H1 (cell line): ENCODE measurements around the gene CLIC1. TPM values are rescaled to one million over a fixed set of nuclear protein-coding genes. Genes with fewer than 3 reads are reported as not detected.

Experiments
- CTCF ChIA-PET: fragments of 300-600 bp; sonication (Branson Sonifier 250); formaldehyde crosslinking; loops from one replicate; lab custom pipeline; 2021; ENCODE audit not compliant: partially characterized antibody; lab: Charles Lee
- POLR2A ChIA-PET: fragments of 300-600 bp; sonication (Branson Sonifier 250); formaldehyde crosslinking; loops from one replicate; lab custom pipeline; 2021; ENCODE audit warnings: inconsistent platforms; ENCODE audit not compliant: partially characterized antibody; lab: Charles Lee
- DNase-seq, 2 experiments: peaks; one replicate each; pipeline versions ENCODE4 v3.0.0 to v3.0.0-alpha.2; 2010 to 2022; ENCODE audit warnings: low spot score in 2 of 2, low read depth in 1 of 2, mixed read lengths in 1 of 2
- FAIRE-seq: peaks from 2 replicates; lab custom pipeline; 2011; peaks lifted over from hg19 to GRCh38; lab: Jason Lieb, UNC
- H2AFZ ChIP-seq: 2 replicates; pipeline ENCODE4 v1.8.1; 2012; ENCODE audit warnings: low read length, inconsistent platforms
- H2AK5ac ChIP-seq: 2 replicates; pipeline ENCODE4 v1.6.1; 2013; ENCODE audit warnings: low read depth, low read length
- H2BK120ac ChIP-seq: replicated peaks from 2 replicates; pipeline ENCODE3; 2013; ENCODE audit warnings: low read depth, low read length, inconsistent platforms
- H2BK12ac ChIP-seq: 2 replicates; pipeline ENCODE4 v1.6.1; 2013; ENCODE audit warnings: low read depth, low read length
- H2BK15ac ChIP-seq: 2 replicates; pipeline ENCODE4 v1.6.1; 2013; ENCODE audit warnings: low read length
- H2BK20ac ChIP-seq: 2 replicates; pipeline ENCODE4 v1.6.1; 2013; ENCODE audit warnings: low read length
- H2BK5ac ChIP-seq: 2 replicates; pipeline ENCODE4 v1.6.1; 2013; ENCODE audit warnings: low read depth, low read length
- H3K14ac ChIP-seq: 2 replicates; pipeline ENCODE4 v1.6.1; 2013; ENCODE audit warnings: inconsistent platforms; ENCODE audit not compliant: insufficient read length
- H3K18ac ChIP-seq: 2 replicates; pipeline ENCODE4 v1.6.1; 2013; ENCODE audit warnings: low read length; ENCODE audit errors: extremely low read depth
- H3K23ac ChIP-seq: 2 replicates; pipeline ENCODE4 v1.6.1; 2013; ENCODE audit warnings: inconsistent platforms; ENCODE audit not compliant: insufficient read length
- H3K23me2 ChIP-seq: 2 replicates; pipeline ENCODE4 v1.6.1; 2013; ENCODE audit warnings: low read depth, low read length
- H3K27ac ChIP-seq: 2 replicates; pipeline ENCODE4 v1.6.1; 2011; ENCODE audit warnings: low read depth, low read length, inconsistent platforms
- H3K27me3 ChIP-seq, 4 experiments: replicated peaks in 1 of 4; 1 replicate in 1 of 4; 2 replicates in 3 of 4; pipeline versions ENCODE4 v1.6.1 to v1.8.1; 2011 to 2013; ENCODE audit warnings: low read length in 3 of 4, mild to moderate bottlenecking in 3 of 4, inconsistent platforms in 2 of 4, mixed read lengths in 2 of 4, moderate library complexity in 1 of 4; ENCODE audit not compliant: control insufficient read depth in 3 of 4, insufficient read depth in 3 of 4; ENCODE audit errors: extremely low read depth in 1 of 4
- H3K36me3 ChIP-seq, 4 experiments: 2 replicates each; pipeline versions ENCODE4 v1.6.1 to v1.8.1; 2011 to 2013; ENCODE audit warnings: mild to moderate bottlenecking in 4 of 4, low read length in 3 of 4, moderate library complexity in 2 of 4, control low read depth in 1 of 4, inconsistent platforms in 1 of 4; ENCODE audit not compliant: insufficient read depth in 4 of 4, control insufficient read depth in 2 of 4
- H3K4ac ChIP-seq: replicated peaks from 2 replicates; pipeline ENCODE3; 2013; ENCODE audit warnings: low read length, low read depth, mixed read lengths, inconsistent platforms; ENCODE audit not compliant: insufficient read length
- H3K4me1 ChIP-seq, 4 experiments: replicated peaks in 1 of 4; 1 replicate in 1 of 4; 2 replicates in 3 of 4; pipeline versions ENCODE4 v1.6.1 to v1.8.1; 2011 to 2013; ENCODE audit warnings: low read length in 3 of 4, inconsistent platforms in 2 of 4, mixed read lengths in 1 of 4; ENCODE audit not compliant: insufficient read depth in 4 of 4, control insufficient read depth in 3 of 4
- H3K4me2 ChIP-seq, 2 experiments: 2 replicates each; pipeline versions ENCODE4 v1.6.1 to v1.8.1; 2011 to 2013; ENCODE audit warnings: low read depth in 2 of 2, low read length in 2 of 2, control low read depth in 1 of 2, inconsistent platforms in 1 of 2, mild to moderate bottlenecking in 1 of 2; ENCODE audit not compliant: insufficient read depth in 1 of 2
- H3K4me3 ChIP-seq, 4 experiments: fragments of 200-600, 300-600 bp in 1 of 4; sonication (generic), shearing (Covaris generic), sonication (Bioruptor Twin) in 1 of 4; 2 replicates each; pipeline versions ENCODE4 v1.5.1 to v1.8.1; 2011 to 2016; ENCODE audit warnings: low read length in 4 of 4, low read depth in 3 of 4, control low read depth in 2 of 4, inconsistent platforms in 2 of 4, mild to moderate bottlenecking in 2 of 4, mixed read lengths in 1 of 4, moderate library complexity in 1 of 4; ENCODE audit not compliant: insufficient read depth in 2 of 4; ENCODE audit errors: extremely low read depth in 1 of 4
- H3K56ac ChIP-seq: replicated peaks from 2 replicates; pipeline ENCODE3; 2013; ENCODE audit warnings: low read depth, mild to moderate bottlenecking, mixed read lengths, low read length, inconsistent platforms; ENCODE audit not compliant: insufficient read length
- H3K79me1 ChIP-seq: 2 replicates; pipeline ENCODE4 v1.6.1; 2013; ENCODE audit warnings: low read depth, low read length, control low read depth
- H3K79me2 ChIP-seq, 2 experiments: 2 replicates each; pipeline versions ENCODE4 v1.6.1 to v1.8.1; 2012 to 2013; ENCODE audit warnings: low read length in 2 of 2, mild to moderate bottlenecking in 2 of 2, inconsistent platforms in 1 of 2; ENCODE audit not compliant: insufficient read depth in 2 of 2, control insufficient read depth in 1 of 2
- H3K9ac ChIP-seq, 4 experiments: replicated peaks in 1 of 4; 1 replicate in 1 of 4; 2 replicates in 3 of 4; pipeline versions ENCODE4 v1.6.1 to v1.8.1; 2011 to 2013; ENCODE audit warnings: low read depth in 3 of 4, low read length in 3 of 4, control low read depth in 2 of 4, mild to moderate bottlenecking in 2 of 4, moderate library complexity in 2 of 4, inconsistent platforms in 1 of 4; ENCODE audit errors: extremely low read depth in 1 of 4
- H3K9me3 ChIP-seq, 2 experiments: 2 replicates each; pipeline versions ENCODE4 v1.6.1 to v1.8.1; 2012 to 2013; ENCODE audit warnings: mild to moderate bottlenecking in 2 of 2, moderate library complexity in 2 of 2, control low read depth in 1 of 2, inconsistent platforms in 1 of 2, low read depth in 1 of 2, low read length in 1 of 2, mixed read lengths in 1 of 2; ENCODE audit not compliant: insufficient read depth in 2 of 2
- H4K20me1 ChIP-seq, 2 experiments: replicated peaks in 1 of 2; 2 replicates each; pipeline versions ENCODE3 to v1.8.1; 2011 to 2013; ENCODE audit warnings: inconsistent platforms in 2 of 2, low read length in 2 of 2, mild to moderate bottlenecking in 1 of 2; ENCODE audit not compliant: insufficient read depth in 2 of 2, control insufficient read depth in 1 of 2
- H4K5ac ChIP-seq: 2 replicates; pipeline ENCODE4 v1.6.1; 2013; ENCODE audit warnings: low read length, low read depth, mixed read lengths, inconsistent platforms; ENCODE audit not compliant: insufficient read length
- H4K8ac ChIP-seq: 2 replicates; pipeline ENCODE4 v1.8.0; 2013; ENCODE audit warnings: mild to moderate bottlenecking, moderate library complexity, low read length, inconsistent platforms; ENCODE audit not compliant: insufficient read depth; ENCODE audit errors: extremely low read depth
- H4K91ac ChIP-seq: replicated peaks from 2 replicates; pipeline ENCODE3; 2013; ENCODE audit warnings: low read length, mixed read lengths, inconsistent platforms; ENCODE audit not compliant: insufficient read length
- BACH1 ChIP-seq: IDR thresholded peaks from 2 replicates; pipeline ENCODE4 v1.6.1; 2012; ENCODE audit warnings: low read length, improper control_type of control experiment
- CEBPB ChIP-seq: IDR thresholded peaks from 2 replicates; pipeline ENCODE4 v1.6.1; 2012; ENCODE audit warnings: low read depth, low read length
- EGR1 ChIP-seq: IDR thresholded peaks from 2 replicates; pipeline ENCODE4 v1.6.1; 2011; ENCODE audit warnings: low read depth, low read length, borderline replicate concordance
- EP300 ChIP-seq, 2 experiments: IDR thresholded peaks; 1 replicate in 1 of 2; 2 replicates in 1 of 2; pipeline ENCODE4 v1.6.1; 2011 to 2012; ENCODE audit warnings: low read depth in 2 of 2, low read length in 2 of 2, mild to moderate bottlenecking in 2 of 2, borderline replicate concordance in 1 of 2, inconsistent platforms in 1 of 2, moderate library complexity in 1 of 2
- EZH2 ChIP-seq: fragments of 200-600 bp; sonication (generic); IDR thresholded peaks from 2 replicates; pipeline ENCODE4 v1.7.1; 2012; ENCODE audit warnings: low read depth, mild to moderate bottlenecking, moderate library complexity, low read length, inconsistent platforms; ENCODE audit not compliant: severe bottlenecking
- FOSL1 ChIP-seq: IDR thresholded peaks from 2 replicates; pipeline ENCODE4 v1.6.1; 2011; ENCODE audit warnings: mild to moderate bottlenecking, low read depth, low read length, moderate library complexity; ENCODE audit not compliant: insufficient read depth
- JUND ChIP-seq: IDR thresholded peaks from 2 replicates; pipeline ENCODE4 v1.6.1; 2011; ENCODE audit warnings: mild to moderate bottlenecking, improper control_type of control experiment, low read length
- KDM4A ChIP-seq: IDR thresholded peaks from one replicate; pipeline ENCODE4 v1.7.1; 2012; ENCODE audit warnings: low read depth, mild to moderate bottlenecking, moderate library complexity, low read length, inconsistent platforms; ENCODE audit not compliant: severe bottlenecking
- NRF1 ChIP-seq: IDR thresholded peaks from 2 replicates; pipeline ENCODE4 v1.6.1; 2011; ENCODE audit warnings: mild to moderate bottlenecking, low read depth, low read length, improper control_type of control experiment
- POLR2AphosphoS5 ChIP-seq: IDR thresholded peaks from 2 replicates; pipeline ENCODE4 v1.6.1; 2011; ENCODE audit warnings: low read depth, low read length
- RAD21 ChIP-seq, 2 experiments: IDR thresholded peaks in 1 of 2; conservative IDR thresholded peaks in 1 of 2; 2 replicates each; pipeline ENCODE4 v1.6.1; 2011; ENCODE audit warnings: low read depth in 2 of 2, low read length in 2 of 2, improper control_type of control experiment in 1 of 2, inconsistent platforms in 1 of 2, mild to moderate bottlenecking in 1 of 2, moderate library complexity in 1 of 2
- SP2 ChIP-seq: IDR thresholded peaks from 2 replicates; pipeline ENCODE4 v1.6.1; 2012; ENCODE audit warnings: mild to moderate bottlenecking, low read length, inconsistent platforms
- TEAD4 ChIP-seq: IDR thresholded peaks from 2 replicates; pipeline ENCODE4 v1.6.1; 2012; ENCODE audit warnings: low read depth, low read length, inconsistent platforms, mixed read lengths
- WGBS, 2 experiments: shearing (Covaris generic) in 1 of 2; methylation state at CpG; one replicate each; pipeline versions ENCODE4 v1.1.6 to v1.1.7; 2013 to 2015; ENCODE audit warnings: low lambda C conversion rate in 2 of 2, mixed read lengths in 2 of 2, inconsistent platforms in 1 of 2, low coverage in 1 of 2, missing lambda C conversion rate in 1 of 2; ENCODE audit not compliant: insufficient replicate concordance in 2 of 2, insufficient coverage in 1 of 2, insufficient read length in 1 of 2; ENCODE audit errors: extremely low coverage in 1 of 2, missing lambda C conversion rate in 1 of 2; 5-methylcytosine and 5-hydroxymethylcytosine counted together
- polyA plus RNA-seq, 7 experiments: library from polyadenylated mRNA; depleted of rRNA in 3 of 7; stranded (reverse) in 5 of 7; unstranded in 2 of 7; fragments of >200 nt in 5 of 7; fragments of 200-250 nt in 2 of 7; gene quantifications; 1 replicate in 5 of 7; 2 replicates in 1 of 7; 4 replicates in 1 of 7; pipeline versions ENCODE4 v1.2.1 to v1.2.3, GENCODE V29; 2011 to 2013; ENCODE audit warnings: missing spikeins in 2 of 7, mixed read lengths in 2 of 7
- total RNA-seq: library from RNA; stranded (reverse); fragmentation: NEBNext Ultra II Directional; extraction: Animal tissue kit (Norgen Biotek cat#: 25700); gene quantifications from 2 replicates; pipeline ENCODE4 v1.2.1, GENCODE V29; 2021

Gene CLIC1
- total and polyA plus RNA-seq, 2 of the 8 experiments (the other 6 are each of a cell fraction or from before 2014, with no cell fraction given): 250 to 277 TPM

DNA sequence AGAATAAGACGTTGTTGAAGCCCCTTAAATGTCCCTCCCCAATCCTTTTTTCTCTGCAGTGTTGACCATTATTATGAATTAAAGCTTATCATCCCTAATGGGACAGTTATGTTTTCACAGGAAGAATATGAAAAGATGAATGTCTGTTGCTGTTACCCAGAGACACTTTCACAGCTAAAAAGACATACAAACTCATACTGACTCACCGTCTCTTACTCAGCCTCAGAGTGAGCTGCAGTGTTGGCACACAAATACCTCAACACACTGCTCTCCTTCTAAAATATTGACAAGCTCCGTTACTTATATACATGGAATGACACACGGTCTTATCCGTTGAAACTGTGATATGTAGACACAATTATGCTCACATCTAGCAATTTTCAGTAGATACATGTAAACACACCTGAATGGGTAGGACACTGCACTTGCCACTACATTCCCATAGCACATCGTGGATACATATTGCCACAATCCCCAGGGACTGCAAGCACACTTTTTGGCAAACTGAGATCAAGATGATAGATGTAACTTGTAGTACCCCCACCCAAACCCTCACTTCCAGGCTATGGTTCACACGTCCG lies 16.5 kb upstream of the CLIC1 start:
- WGBS, 2 experiments: 79% methylated on average over 8 of the region's 8 CpGs; no CpG with 5 or more reads in 1 of the 2 experiments
- Histone ChIP-seq H4K20me1 (no peaks in the 10 kb centered on the region), H4K8ac (no peak overlapping the region), H3K27me3 (no peaks in the 10 kb centered on the region), H3K14ac (no peak overlapping the region), H3K56ac (no peak overlapping the region), H3K4me2 (no peak overlapping the region), H2AK5ac (no peak overlapping the region), H2BK20ac (no peak overlapping the region), H3K4ac (no peak overlapping the region), H2AFZ (no peak overlapping the region), H3K23ac (no peak overlapping the region), H3K36me3 (peaks cover 0 to 3% (median 0%) of the 10 kb centered on the region in 4 experiments; a peak in 1 of 8 replicates), H3K18ac (no peak overlapping the region), H3K27ac (no peak overlapping the region), H2BK120ac (no peak overlapping the region), H2BK15ac (no peak overlapping the region), H3K9ac (no peak overlapping the region), H2BK12ac (no peak overlapping the region), H3K79me1 (no peaks in the 10 kb centered on the region), H3K23me2 (no peaks in the 10 kb centered on the region), H4K5ac (no peak overlapping the region), H3K9me3 (no peaks in the 10 kb centered on the region), H3K4me3 (no peak overlapping the region), H3K79me2 (no peaks in the 10 kb centered on the region), H3K4me1 (no peaks in the 10 kb centered on the region), H4K91ac (no peak overlapping the region), H2BK5ac (no peak overlapping the region)
- POLR2A ChIA-PET: interaction anchor here (0.7 to 4.8 kb wide), 14 partner anchors 8 to 88 kb away, joined by 3 to 33 read pairs (median 4); partner anchors contain the start of genes CLIC1, GPANK1, LY6G6C and LY6G6F
- CTCF ChIA-PET: interaction anchor here (0.5 to 4.2 kb wide), 9 partner anchors 13 to 709 kb away, joined by 3 to 25 read pairs (median 4); partner anchors contain the start of gene MSH5
- no peak for DNase-seq
- FAIRE-seq: no peak
- TF ChIP-seq RAD21 (IDR thresholded peaks at IDR 0.05 in 1 of 2, conservative IDR thresholded peaks at IDR 0.05 in 1 of 2; ENCODE audit: low read depth in 2 of 2, low read length in 2 of 2): no peak
- TF ChIP-seq EZH2: no peak
- TF ChIP-seq KDM4A: no peak
- no peak for TF ChIP-seq FOSL1
- TF ChIP-seq NRF1: no peak
- no peak for TF ChIP-seq JUND
- no peak for TF ChIP-seq EP300 (IDR thresholded peaks at IDR 0.05; ENCODE audit: borderline replicate concordance in 1 of 2, low read depth in 2 of 2, low read length in 2 of 2)
- TF ChIP-seq POLR2AphosphoS5: no peak
- no peak for TF ChIP-seq BACH1
- TF ChIP-seq CEBPB: no peak
- TF ChIP-seq EGR1: no peak
- TF ChIP-seq TEAD4: no peak
- no peak for TF ChIP-seq SP2
